ENCODE data around the gene SGIP1.
A peak's percentile ranks its signal among the peaks of the same experiment; 100 is the strongest.
"Not testable (repeated sequence)": the region's sequence is repeated elsewhere in the genome, so short reads cannot be mapped to it uniquely, and the experiment has no call there.

The SGIP1 gene

GRCh38 chr1:66734531-66734930 lies 200.6 kb downstream of the SGIP1 start:
- DNase-seq: not testable (repeated sequence)

- DNase-seq: no peak
These were observed 203.9 kb downstream of the SGIP1 start for GRCh38 chr1:66737836-66738235.

GRCh38 chr1:66739401-66740157 lies 205.6 kb downstream of the SGIP1 start:
- DNase-seq: no peak

- no peak for DNase-seq
These were observed 211.5 kb downstream of the SGIP1 start for GRCh38 chr1:66745451-66745850.

GRCh38 chr1:66747501-66747900 lies 213.5 kb downstream of the SGIP1 start:
- no peak for DNase-seq

- no peak for DNase-seq
These were observed 216.6 kb downstream of the SGIP1 start for GRCh38 chr1:66750577-66750976.

- DNase-seq: no peak
These were observed 217.2 kb downstream of the SGIP1 start for GRCh38 chr1:66751160-66751559.

- no peak for DNase-seq
These were observed 218.1 kb downstream of the SGIP1 start, which contains the start of gene DYNLT5 for GRCh38 chr1:66752000-66752592. Gene DYNLT5 (plus strand): TSS chr1:66752459. CDS start chr1:66754659, 2,200 bp downstream.

- no peak for DNase-seq
These were observed 218.9 kb downstream of the SGIP1 start for GRCh38 chr1:66752671-66753371.

- DNase-seq: no peak
These were observed 223.8 kb downstream of the SGIP1 start for GRCh38 chr1:66757722-66758240.

GRCh38 chr1:66758241-66758755 lies 224.3 kb downstream of the SGIP1 start:
- no peak for DNase-seq

GRCh38 chr1:66760506-66760905 lies 226.6 kb downstream of the SGIP1 start:
- no peak for DNase-seq

- no peak for DNase-seq
These were observed 227.3 kb downstream of the SGIP1 start for GRCh38 chr1:66761221-66761620.

- peak; percentile 41 for DNase-seq
These were observed 231.1 kb downstream of the SGIP1 start for GRCh38 chr1:66764994-66765578.

- DNase-seq: no peak
These were observed 233.7 kb downstream of the SGIP1 start for GRCh38 chr1:66767626-66768025.

GRCh38 chr1:66768965-66769364 lies 235.0 kb downstream of the SGIP1 start:
- DNase-seq: no peak

- DNase-seq: no peak
These were observed 235.7 kb downstream of the SGIP1 start for GRCh38 chr1:66769512-66770229.

- no peak for DNase-seq
These were observed 236.3 kb downstream of the SGIP1 start for GRCh38 chr1:66770240-66770639.

GRCh38 chr1:66770694-66771093 lies 236.7 kb downstream of the SGIP1 start:
- no peak for DNase-seq

- no peak for DNase-seq
These were observed 239.3 kb downstream of the SGIP1 start for GRCh38 chr1:66773227-66773626.

GRCh38 chr1:66774438-66774837 lies 240.5 kb downstream of the SGIP1 start:
- no peak for DNase-seq

- no peak for DNase-seq
These were observed 241.7 kb downstream of the SGIP1 start for GRCh38 chr1:66775646-66776045.

Data from effector CD4-positive, alpha-beta T cell (primary cell).